K562 treated with DMSO at 1 percent for 4 hours (cell line): ENCODE results near the gene ZNF286A. TPM values are rescaled to one million over a fixed set of nuclear protein-coding genes. Genes with fewer than 3 reads are reported as not detected.

ENCODE experiments used
- total RNA-seq: library from RNA; unstranded; fragments of 300-600 nt; gene quantifications from 2 replicates; pipeline ENCODE4 v1.2.3, GENCODE V29; 2022; ENCODE audit not compliant: insufficient read depth

The ZNF286A gene
- total RNA-seq = 4.4 and 5.7 TPM in 2 replicates

DNA sequence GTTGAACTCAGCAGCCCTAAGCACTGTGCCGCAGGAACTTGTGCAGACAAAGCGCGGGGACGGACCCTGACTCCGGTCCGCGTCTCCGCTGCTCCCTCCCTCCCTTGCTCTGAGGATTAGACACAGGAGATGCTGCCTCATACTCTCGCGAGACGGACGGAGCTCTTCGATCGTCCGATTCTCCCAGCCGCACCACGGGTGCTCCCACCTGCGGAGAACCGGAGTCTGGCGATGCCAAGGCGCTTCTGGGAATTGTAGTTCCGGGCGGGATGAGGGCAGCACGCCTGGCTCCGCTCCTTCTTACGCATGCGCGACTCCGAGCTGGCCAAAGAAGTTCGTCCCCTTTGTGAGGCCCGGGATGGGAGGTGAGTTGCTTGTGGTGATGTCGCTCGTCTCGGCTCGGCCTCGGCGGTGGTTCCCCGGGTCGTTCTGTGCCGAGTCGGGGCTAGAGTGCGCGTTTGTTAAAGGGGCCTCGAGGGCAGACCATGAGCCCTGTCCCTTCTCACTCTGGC is at the start of gene ZNF286A:
Gene ZNF286A, plus strand, starts transcription at position 340 of the 512 bp plus-strand sequence. CDS start 578 bp downstream, outside the sequence.

DNA sequence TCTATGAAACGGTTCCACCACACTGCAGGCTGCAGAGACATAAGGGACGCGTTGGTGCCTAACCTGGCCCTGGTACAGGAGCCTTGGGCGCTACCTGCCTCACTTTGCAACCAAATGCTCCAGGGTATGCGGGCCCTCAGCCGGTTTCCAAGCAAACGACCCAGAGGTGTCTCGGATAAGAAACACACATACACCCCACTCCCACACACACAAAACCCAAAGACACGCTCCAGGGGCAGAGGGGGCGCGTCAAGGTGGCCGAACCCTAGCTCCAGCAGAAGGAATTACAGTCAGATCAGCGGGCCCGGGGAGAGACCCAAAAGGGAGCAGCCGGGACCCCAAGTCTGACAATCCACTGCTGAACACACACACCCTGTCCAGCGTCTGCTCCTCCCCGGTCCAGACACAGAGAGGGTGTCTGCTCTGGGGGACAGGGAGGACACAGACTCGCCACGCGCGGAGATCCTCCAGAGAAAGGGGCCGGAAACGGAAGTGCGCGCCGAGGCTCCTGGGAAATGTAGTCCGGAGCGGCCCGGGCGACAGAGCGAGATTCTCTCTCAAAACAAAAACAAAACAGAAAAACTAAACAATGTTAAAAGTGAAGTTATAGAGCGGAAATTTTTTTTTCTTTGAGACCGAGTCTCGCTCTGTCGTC is 15.6 kb upstream of the ZNF286A start, which contains the start of gene TRIM16:
Gene TRIM16, minus strand, starts transcription at position 488 of the 655 bp plus-strand sequence. CDS start 32,702 bp downstream, outside the sequence.

DNA sequence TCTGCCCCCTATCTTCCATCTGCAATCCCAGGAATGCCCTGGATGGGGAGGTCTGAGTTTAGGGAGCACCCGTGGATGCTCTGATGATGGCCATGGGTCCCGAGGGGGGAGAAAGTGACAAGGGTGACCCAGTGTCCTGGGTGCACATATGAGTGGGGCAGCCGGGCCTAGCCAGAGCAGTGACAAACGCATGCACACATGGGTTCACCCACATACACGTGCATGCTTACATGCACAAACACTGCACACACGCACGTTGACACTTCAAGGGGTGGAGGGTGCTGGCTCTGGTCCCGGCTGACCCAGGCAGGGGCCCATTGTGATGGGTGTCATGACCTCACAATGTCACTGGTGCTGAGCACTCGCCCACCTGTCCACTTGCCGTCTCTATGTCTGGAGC is 32.3 kb downstream of the ZNF286A start, which contains the start of gene TBC1D26:
Gene TBC1D26, plus strand, starts transcription at position 384 of the 400 bp plus-strand sequence. CDS start 3,066 bp downstream, outside the sequence.

Other genes with a start within 250 kb of the ZNF286A start
- 4.4 and 9.0 TPM in 2 replicates for gene CDRT4, start 232.1 kb upstream of the ZNF286A start, total RNA-seq
- gene TVP23C, start 136.3 kb upstream of the ZNF286A start, total RNA-seq = 4.9 and 8.2 TPM in 2 replicates
- gene FBXW10B, start 80.0 kb upstream of the ZNF286A start, total RNA-seq = not detected in 2 replicates
- 6.3 and 8.9 TPM in 2 replicates for gene TRIM16, start 15.4 kb upstream of the ZNF286A start, total RNA-seq
- gene TBC1D26, start 32.5 kb downstream of the ZNF286A start, total RNA-seq = not detected in 2 replicates
- 4.1 and 4.4 TPM in 2 replicates for gene ADORA2B, start 245.4 kb downstream of the ZNF286A start, total RNA-seq